MM.1S (cell line): ENCODE data around the gene AVL9.

Source experiments
- CTCF ChIP-seq: fragments of 300-600 bp; sonication (generic); IDR thresholded peaks from 2 replicates; pipeline ENCODE4 v1.5.1; 2016; ENCODE audit warnings: antibody characterized with exemption, low read length, mixed read lengths
- EZH2 ChIP-seq: fragments of 300-600 bp; sonication (generic); optimal IDR thresholded peaks from 2 replicates; pipeline ENCODE3; 2017; ENCODE audit warnings: low read depth, mild to moderate bottlenecking, antibody characterized with exemption, low read length, mixed read lengths

- TF ChIP-seq CTCF: no peak
- no peak for TF ChIP-seq EZH2
Observed at GRCh38 chr7:32611201-32612099, 116.2 kb downstream of the AVL9 start.
